NCI-H748 treated with DMSO at 0.1 percent for 48 hours (cell line): ENCODE data around the gene OTX2.

Source experiments
- DNase-seq: peaks from one replicate; lab custom pipeline; 2025; lab: John Stamatoyannopoulos, UW

OTX2 gene

GRCh38 chr14:56812364-56813141 is 2.3 kb upstream of the OTX2 start:
- no peak for DNase-seq

- no peak for DNase-seq
Measured at GRCh38 chr14:56811593-56812363, 1.5 kb upstream of the OTX2 start.

- DNase-seq = no peak
Measured at GRCh38 chr14:56810836-56811592, 735 bp upstream of the OTX2 start.

- DNase-seq = no peak
Measured at GRCh38 chr14:56809270-56810146, 771 bp downstream of the OTX2 start.

- no peak for DNase-seq
Measured at GRCh38 chr14:56808383-56809269, 1.7 kb downstream of the OTX2 start.

GRCh38 chr14:56808110-56808382 is 2.2 kb downstream of the OTX2 start:
- no peak for DNase-seq

- DNase-seq = no peak
Measured at GRCh38 chr14:56807386-56808109, 2.7 kb downstream of the OTX2 start.

GRCh38 chr14:56806760-56807159 is 3.5 kb downstream of the OTX2 start:
- DNase-seq = no peak

- DNase-seq = no peak
Measured at GRCh38 chr14:56805992-56806727, 4.1 kb downstream of the OTX2 start.

- DNase-seq = no peak
Measured at GRCh38 chr14:56805201-56805991, 4.9 kb downstream of the OTX2 start.

GRCh38 chr14:56803816-56804535 is 6.3 kb downstream of the OTX2 start:
- DNase-seq = no peak

- DNase-seq = no peak
Measured at GRCh38 chr14:56801920-56802319, 8.4 kb downstream of the OTX2 start.

- DNase-seq = no peak
Measured at GRCh38 chr14:56799343-56799645, 11.0 kb downstream of the OTX2 start.

- DNase-seq = no peak
Measured at GRCh38 chr14:56798447-56799342, 11.6 kb downstream of the OTX2 start.

GRCh38 chr14:56797569-56798446 is 12.5 kb downstream of the OTX2 start:
- no peak for DNase-seq

GRCh38 chr14:56797003-56797568 is 13.2 kb downstream of the OTX2 start:
- no peak for DNase-seq
